ENCODE measurements around the gene SLC16A11.

Gene SLC16A11

DNA sequence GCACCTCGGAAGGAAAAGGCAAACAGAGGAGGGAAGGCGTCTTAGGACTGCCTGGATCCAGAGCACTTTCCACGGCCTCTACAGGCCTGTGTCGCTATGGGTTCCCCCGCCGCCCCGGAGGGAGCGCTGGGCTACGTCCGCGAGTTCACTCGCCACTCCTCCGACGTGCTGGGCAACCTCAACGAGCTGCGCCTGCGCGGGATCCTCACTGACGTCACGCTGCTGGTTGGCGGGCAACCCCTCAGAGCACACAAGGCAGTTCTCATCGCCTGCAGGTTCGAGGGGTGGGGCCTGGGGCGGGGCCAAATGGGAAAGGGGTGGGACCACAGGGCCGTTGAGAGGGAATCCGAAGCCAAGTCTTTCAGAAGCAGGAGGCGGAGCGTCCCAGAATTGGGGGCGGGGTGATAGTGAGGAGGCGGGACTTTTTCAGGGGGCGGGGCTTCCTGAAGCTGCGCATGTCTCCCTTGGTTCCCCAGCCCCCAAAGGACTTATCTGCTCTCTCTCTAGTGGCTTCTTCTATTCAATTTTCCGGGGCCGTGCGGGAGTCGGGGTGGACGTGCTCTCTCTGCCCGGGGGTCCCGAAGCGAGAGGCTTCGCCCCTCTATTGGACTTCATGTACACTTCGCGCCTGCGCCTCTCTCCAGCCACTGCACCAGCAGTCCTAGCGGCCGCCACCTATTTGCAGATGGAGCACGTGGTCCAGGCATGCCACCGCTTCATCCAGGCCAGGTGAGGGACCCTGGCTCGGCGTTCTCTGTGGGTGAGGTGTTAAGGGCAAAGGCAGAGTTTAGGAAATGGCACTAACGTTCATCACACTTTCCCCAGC, 20.1 kb downstream of the SLC16A11 start:
- DNase-seq = peak; percentile 91

DNA sequence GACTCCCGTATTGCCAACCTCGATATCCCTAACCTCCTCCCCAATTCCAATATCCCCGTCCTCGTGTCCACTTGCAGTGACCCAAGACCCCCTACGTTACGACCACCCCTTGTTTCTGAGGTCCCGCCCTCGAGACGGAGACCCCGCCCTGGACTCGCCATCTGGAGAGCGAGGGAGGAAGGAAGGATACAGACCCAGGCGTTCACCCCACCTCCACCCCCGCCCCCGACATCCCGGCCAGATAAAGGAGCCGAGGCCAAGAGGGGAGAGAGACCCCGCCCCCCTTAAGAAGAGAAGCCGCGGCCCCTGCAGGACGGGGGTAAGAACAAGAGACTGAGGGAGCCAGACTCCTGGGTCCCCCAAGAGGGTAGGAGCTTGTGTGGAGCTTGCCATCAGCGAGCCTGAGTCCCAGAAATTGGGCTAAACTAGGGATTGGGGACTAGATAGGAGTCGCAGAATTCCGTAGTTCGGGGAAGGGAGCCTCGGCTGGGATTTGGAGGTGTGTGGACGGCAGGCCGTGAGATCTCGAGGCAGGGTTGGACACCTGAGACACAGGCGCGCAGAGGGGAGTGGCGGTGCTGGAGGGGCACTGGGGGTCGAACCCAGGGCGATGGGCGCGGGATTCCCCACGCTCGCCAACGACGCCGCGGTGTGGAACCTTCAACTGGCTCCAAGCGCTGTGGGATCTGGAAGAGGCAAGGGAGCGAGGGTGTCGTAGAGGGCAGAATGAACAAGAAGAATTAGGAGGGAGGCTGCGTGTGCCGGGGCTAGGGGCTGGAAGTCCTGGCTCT, 20.9 kb downstream of the SLC16A11 start, which contains the start of gene BCL6B:
Gene BCL6B, plus strand, starts transcription at position 270 of the 791 bp plus-strand sequence. CDS start 622 bp downstream, outside the sequence.
- no peak for DNase-seq

DNA sequence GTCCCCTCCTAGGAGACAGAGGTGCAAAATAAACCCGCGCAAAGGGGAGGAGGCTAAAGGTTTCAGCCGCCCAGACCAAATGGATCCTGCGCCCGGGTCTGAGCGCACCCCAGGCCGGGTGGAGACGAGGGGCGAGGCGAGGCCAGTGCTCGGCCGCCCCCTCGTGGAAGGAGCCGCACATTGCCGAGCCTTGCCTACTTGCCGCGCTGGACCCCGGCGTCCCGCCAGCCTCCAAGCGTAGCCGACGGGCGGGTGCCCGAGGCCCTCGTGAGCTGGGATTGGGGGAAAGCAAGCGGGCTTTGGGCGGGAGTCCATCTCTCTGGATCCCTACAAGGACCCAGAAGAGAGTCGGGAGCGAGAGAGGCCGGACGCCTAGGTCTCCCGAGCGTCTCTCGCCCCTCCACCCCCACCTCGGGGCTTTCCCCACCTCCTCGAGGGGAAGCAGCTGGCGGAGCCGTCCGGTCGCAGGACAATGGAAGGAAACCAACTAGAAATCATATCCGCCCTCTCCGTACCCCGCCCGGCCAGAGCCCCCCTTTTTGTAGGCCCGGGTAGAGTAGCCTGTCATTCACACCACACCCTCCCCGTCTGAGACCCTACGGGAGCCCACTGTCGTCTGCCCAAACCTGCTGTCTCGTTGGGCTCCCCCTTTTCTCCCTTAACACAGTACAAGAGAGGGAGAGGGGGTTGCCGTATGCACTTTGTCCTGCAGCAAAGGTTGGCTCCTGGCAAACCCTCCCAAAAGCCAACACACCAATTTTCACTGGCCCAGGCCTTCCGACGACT, 21.7 kb downstream of the SLC16A11 start:
- peak; percentile 69 for DNase-seq

DNA sequence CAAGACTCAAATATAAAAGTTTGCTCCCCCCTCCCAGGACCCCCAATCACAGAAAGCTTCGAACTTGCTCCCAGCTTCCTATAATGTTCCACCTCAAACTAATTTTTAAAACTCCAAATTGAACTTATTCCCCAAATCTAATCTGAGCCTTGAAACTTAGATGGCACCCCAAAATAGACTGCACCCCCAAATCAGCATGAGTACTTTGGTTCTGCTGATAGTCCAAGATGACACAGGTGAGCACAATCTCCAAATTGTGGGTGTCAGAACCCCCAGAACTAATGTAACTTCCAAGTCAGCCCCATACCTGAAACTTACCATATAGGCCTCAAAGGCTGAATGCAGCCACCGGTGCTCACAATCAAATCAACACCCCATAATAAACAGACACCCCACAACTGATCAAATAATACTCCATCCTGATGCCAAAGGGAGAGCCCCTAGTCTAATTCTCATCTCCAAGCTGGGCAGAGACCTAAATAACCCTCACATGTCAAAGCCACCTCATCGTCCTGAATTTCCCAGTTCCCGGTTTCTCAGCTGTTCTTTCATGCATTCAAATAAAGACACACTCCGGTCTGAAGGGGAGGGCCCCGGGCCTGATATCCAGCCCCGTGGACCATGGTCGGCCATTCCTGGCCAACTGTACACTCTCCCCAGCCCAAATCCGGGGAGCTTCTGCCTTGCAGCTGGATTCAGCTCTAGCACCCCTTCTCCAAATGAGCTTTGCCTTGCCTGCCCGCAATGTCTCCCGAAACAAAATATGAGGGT, 22.8 kb downstream of the SLC16A11 start:
- no peak for DNase-seq

DNA sequence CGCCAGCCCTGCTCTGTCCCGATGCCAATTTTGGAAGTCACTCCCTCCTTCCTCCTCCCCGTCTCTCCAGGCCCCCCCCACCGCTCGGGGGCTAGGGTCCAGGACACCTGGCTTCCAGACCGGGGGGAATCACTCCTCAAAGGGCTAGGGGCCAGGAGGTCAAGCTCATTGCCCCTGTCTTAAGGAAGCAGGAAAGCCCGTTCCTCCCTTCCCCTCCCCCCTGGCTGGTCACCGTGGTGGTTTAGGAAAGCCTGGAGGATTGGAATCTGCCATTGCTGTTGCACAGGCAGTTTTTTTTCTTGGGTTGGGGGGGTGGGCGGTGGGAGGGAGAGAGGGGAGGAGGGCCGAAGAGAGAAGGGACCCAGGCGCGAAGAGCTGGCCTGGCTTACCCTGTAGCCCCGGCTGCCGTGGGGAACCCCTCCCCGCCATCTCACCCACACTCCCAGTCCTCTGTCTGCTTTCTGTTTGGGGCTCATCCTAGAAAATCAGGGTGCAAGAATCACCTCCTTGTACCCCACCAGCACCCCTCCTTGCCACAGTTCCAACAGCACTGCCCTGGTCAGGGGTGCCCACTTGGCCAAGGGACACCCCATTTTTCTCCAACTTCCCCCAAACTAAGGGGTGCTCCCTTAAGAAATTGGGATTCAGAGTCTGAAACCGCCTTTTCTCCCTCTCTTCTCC, 23.9 kb downstream of the SLC16A11 start:
- DNase-seq = no peak

DNA sequence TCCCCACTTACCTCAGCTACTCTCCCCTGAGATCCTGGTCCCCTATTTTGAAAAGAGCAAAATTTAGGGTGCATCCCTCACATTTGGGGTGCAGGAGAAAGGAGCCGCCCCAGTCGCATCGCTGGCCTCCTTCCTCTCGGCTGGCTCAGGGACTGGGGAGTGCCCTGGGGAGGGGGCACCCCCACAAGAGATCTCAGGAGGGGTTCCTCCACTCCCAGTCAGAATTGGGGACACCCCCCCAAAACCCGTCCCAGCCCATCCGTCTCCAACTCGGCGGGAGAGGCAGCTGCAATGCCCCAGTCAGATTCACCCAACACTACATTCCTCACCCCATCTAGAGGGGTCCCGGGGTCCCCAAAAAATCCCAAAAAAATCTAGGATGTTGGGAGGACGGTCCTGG, 24.5 kb downstream of the SLC16A11 start:
- no peak for DNase-seq

DNA sequence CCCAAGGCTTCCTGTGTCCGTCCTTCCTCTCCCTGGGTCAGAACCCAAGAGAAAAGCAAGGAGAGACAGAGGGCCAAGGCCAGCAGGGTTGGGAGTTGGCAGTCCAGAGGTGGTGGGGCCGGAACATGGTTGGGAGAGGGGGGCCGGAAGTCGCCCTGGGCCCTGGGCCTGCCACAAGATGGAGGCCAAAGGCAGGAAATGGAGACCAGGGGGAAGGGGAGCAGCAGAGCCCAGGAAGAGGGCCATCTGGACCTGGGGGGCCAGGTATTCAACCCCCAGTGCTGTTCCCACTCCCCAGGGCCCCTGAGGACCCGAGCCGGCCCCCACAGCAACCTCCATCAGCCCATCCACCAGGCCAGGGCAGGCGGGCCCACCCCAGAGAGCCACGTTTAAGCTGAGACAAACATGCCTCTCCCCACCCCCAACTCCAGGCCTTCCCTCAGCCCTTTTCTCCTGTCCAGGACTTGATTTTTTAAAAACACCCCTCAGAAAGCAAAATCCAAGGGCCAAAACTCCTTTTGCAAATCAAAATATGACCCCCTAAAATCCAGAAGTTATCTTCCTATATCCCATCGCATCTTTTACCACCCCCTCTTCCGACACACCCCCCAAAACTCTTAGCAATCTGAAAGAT, 25.4 kb downstream of the SLC16A11 start:
- DNase-seq = no peak

DNA sequence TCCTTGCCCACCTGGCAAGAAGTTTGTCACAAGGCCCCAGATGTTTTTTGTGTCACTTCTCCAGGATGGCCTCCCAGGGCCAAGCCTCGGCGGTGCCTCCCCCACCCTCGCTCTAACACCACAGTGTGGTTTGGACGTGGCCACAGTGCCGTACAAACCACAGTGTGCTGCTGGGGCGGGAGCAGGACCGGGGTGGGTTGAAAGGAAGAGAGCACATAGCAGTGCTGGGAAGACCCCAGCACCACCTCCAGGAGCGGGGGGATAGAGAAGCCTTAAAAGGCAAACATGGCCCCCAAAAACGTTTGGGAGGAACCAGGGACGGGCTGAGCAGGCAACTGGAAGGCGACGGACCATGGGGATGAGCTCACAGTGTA, 26.1 kb downstream of the SLC16A11 start:
- no peak for DNase-seq

DNA sequence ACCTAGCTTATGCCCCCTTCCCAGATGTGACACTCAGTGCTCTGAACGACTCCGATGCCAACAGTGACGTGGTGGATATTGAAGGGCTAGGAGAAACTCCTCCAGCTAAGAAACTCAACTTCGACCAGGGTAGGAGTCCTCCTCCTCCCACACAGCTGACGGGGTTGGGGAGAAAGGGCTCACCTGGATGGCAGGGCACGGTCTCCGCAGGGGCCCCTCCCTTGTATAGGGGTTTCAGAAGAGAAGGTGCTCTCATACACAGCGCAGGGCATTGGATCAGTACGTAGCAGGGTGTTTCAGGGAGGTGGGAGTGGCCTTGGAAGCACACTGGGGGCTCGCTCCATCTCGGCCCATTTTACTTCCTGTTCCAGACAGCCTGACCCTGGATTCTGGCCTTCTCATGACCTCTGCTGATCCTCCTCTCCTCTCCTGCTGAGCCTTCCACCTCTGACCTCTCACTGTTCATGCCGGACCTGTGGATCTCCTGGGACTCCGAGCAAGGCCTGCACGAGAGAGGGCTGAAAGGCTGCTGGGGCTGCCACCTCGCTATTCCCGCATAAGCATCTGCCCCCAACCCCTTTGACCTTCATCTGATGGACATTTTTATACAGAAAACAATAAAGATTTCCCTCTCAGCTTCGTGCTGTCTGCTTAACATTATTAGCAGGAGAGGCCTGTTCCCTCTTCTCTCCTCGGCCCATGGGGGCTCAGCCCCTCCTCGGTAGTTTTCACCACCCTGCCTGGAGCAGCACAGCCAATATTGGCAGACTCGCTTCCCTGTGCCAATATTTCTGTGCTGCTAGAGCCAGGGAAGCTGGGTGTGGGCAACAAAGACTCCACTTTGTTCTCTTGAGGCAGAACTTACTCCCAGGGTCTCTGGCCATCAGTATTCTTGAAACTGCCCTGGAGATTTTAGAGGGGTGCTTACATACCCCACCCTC, 26.7 kb downstream of the SLC16A11 start:
- DNase-seq = no peak

DNA sequence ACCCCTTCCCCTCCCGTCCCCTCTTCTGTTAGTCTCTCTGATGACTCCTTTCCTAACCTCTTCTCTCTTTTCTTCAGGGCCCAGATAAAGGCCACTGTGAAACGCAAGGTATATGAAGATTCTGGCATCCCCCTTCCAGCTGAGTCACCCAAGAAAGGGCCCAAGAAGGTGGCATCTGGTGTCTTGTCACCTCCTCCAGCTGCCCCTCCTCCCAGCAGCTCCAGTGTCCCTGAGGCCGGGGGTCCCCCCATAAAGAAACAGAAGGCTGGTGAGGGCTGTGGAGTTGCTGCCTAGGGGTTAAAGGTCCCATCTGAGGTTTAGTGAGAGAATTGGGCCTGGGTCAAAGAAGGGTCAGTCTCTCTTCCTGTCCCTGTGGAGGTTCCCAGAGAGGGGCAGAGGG, 27.5 kb downstream of the SLC16A11 start:
- DNase-seq = no peak

DNA sequence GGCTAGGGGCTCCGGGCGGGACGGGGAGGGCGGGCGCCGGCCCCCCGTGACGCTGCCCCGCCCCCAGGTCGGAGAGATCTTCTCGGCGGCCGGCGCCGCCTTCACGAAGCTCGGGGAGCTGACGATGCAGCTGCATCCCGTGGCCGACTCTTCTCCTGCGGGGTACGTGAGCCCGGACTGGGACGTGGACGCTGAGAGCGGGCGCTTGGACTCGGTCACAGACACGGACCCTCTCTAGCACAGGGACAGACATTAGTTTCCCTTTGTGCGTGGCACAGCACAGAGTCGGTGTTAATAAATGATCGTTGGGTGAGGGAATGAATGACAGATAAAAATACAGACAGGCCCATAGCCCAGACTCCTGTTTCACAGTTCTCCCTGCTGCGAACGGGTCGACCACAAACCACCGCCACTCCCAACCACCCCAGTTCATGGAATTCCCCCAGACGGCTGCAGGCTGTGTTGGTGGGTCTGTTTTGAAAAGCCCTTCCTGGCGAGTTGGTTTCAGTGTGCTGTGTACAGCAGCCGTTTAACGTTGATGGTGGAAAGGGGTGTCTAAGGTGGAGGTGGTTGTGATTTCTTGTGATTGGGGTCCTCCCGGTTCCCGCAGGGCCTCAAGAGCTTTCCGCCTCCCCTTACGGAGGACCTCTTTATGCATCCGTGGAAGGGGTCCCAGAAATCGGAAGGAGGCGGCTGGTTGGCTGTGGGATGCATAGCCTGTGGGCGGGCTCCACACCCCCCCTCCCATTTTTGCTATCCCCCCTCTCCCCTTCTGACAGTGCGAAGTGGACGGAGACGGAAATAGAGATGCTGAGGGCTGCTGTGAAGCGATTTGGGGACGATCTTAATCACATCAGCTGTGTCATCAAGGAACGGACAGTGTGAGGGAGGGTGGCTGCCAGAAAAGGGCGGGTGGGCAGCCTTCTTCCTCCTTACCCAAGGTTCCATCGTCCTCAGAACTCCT, 28.6 kb downstream of the SLC16A11 start:
- peak; percentile 89 for DNase-seq

DNA sequence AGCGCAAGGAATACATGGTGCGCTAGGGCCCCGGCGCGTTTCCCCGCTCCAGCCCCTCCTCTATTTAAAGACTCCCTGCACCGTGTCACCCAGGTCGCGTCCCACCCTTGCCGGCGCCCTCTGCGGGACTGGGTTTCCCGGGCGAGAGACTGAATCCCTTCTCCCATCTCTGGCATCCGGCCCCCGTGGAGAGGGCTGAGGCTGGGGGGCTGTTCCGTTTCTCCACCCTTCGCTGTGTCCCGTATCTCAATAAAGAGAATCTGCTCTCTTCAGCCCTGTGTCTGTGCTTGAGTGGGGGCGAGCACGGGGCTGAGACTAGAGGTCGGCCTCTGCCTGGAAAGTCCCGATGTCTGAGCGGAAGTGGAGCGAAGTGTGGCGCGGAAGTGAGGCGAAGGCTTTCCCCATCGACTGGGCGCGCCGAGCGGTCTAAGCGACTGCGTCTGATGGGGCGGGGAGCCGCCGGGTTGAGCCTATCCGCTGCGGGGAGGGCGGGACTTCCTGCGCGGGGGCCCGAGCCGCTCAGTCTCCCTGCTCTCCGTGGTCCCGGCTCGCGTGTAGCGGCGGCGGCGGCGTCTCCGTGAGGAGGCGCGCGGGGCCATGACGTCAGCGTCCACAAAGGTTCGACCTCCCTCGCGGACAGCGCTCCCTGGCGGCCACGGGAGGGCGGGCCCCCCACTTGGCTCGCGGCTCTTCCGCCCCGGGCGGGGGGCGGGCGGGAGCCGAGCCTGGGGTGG, 29.5 kb downstream of the SLC16A11 start:
- DNase-seq = peak; percentile 98

DNA sequence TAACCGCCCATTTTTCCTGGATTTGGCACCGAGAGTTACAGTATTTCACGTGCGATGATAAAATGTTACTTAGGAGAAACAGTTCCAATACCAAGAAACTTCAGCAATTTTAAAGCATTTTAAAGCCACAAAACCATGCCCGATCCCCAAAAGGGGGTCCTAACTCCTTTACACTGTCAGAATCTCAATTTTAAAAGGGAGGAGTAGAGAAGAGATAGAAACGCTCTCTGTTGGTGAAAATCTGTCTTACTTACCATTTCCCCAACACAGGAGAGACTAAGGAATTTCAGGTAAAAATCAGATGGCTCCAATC, 32.0 kb downstream of the SLC16A11 start:
- DNase-seq = no peak

DNA sequence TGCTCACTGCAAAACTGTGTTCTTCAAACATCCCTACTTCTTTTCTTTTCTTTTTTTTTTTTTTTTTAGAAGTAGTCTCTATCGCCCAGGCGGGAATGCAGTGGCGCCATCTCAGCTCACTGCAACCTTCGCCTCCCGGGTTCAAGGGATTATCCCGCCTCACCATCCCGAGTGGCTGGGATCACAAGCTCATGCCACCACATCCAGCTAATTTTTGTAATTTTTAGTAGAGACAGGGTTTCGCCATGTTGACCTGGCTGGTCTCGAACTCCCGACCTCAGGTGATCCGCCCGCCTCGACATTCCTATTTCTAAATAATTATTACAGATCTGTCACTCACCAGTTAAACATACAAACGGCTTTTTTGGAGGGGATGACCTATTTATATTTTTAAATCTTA, 32.5 kb downstream of the SLC16A11 start:
- no peak for DNase-seq

DNA sequence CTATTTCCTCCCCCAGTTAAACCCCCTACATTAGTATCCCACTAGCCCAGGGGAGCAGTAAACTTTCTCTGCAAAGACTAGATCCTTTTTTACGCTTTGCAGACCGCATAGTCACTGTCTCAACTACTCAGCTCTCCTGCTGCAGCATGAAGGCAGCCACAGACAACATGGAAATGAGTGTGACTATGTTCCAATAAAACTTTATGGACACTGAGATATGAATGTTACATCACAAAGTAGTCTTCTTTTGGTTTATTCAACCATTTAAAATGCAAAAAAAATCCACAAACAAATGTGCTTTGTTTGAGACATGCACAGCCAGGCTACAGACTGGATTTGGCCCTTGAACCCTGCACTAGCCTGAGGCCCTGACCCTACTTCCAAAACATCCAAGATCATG, 33.4 kb downstream of the SLC16A11 start:
- no peak for DNase-seq

DNA sequence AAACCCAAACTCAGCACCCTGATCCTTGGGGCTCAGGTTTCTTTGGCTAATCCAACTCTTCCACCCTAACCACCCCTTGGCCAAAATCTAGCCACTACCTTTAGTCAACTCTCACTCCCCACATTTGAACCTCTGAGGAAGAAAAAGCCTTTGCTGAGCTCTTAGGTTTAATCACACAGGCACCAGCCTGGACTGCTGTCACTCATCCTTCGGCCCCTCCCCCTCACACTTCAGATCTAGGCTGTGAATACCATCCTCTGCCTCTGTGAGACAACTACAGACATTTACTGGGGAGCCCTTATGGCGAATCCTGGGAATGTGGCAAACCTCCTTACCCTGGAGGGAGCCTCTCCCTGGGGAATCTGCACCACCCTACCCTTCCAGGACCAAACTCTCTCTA, 36.7 kb downstream of the SLC16A11 start:
- no peak for DNase-seq

DNA sequence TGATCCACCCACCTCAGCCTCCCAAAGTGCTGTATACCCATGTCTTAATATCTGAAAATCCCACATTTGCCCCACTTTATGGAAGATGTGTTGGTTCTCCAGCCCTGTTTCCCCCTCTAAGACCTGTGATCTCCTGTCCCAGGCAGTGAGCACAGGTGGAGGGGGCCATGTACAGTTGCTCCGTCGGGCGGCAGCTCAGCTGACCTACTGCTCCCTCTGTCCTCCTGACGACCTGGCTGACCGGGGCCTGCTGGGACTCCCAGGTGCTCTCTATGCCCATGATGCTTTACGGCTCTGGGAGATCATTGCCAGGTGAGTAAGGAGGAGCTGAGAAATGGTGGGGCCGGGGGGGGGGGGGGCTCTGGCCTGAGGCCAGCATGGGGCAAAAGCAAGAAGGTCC, 38.2 kb downstream of the SLC16A11 start:
- DNase-seq = no peak

Data from central memory CD4-positive, alpha-beta T cell (primary cell).